NCI-H1105 (cell line): ENCODE measurements around the gene NEO1.
A peak's percentile ranks its signal among the peaks of the same experiment; 100 is the strongest.

Source experiments
- DNase-seq: peaks from one replicate; lab custom pipeline; 2025; lab: John Stamatoyannopoulos, UW

The NEO1 gene

GRCh38 chr15:73078722-73079121 is 26.5 kb downstream of the NEO1 start:
- DNase-seq: no peak

GRCh38 chr15:73079565-73079964 is 27.3 kb downstream of the NEO1 start:
- no peak for DNase-seq

- DNase-seq: peak; percentile 59
Observed at GRCh38 chr15:73081321-73081958, 29.2 kb downstream of the NEO1 start.

- no peak for DNase-seq
Observed at GRCh38 chr15:73082812-73083211, 30.5 kb downstream of the NEO1 start.

GRCh38 chr15:73087098-73087497 is 34.8 kb downstream of the NEO1 start:
- DNase-seq: no peak

GRCh38 chr15:73105064-73105463 is 52.8 kb downstream of the NEO1 start:
- no peak for DNase-seq

- no peak for DNase-seq
Observed at GRCh38 chr15:73108676-73109075, 56.4 kb downstream of the NEO1 start.

GRCh38 chr15:73109765-73110164 is 57.5 kb downstream of the NEO1 start:
- no peak for DNase-seq

- no peak for DNase-seq
Observed at GRCh38 chr15:73110201-73110600, 57.9 kb downstream of the NEO1 start.

GRCh38 chr15:73114064-73114463 is 61.8 kb downstream of the NEO1 start:
- DNase-seq: no peak

- DNase-seq: no peak
Observed at GRCh38 chr15:73116164-73116563, 63.9 kb downstream of the NEO1 start.

GRCh38 chr15:73118055-73118454 is 65.8 kb downstream of the NEO1 start:
- DNase-seq: no peak

GRCh38 chr15:73119478-73119877 is 67.2 kb downstream of the NEO1 start:
- DNase-seq: no peak

- DNase-seq: no peak
Observed at GRCh38 chr15:73120269-73120668, 68.0 kb downstream of the NEO1 start.

GRCh38 chr15:73125219-73125618 is 73.0 kb downstream of the NEO1 start:
- no peak for DNase-seq

- peak; percentile 20 for DNase-seq
Observed at GRCh38 chr15:73127302-73127936, 75.2 kb downstream of the NEO1 start.

GRCh38 chr15:73130830-73131229 is 78.6 kb downstream of the NEO1 start:
- DNase-seq: no peak

- no peak for DNase-seq
Observed at GRCh38 chr15:73134196-73134595, 81.9 kb downstream of the NEO1 start.

- DNase-seq: no peak
Observed at GRCh38 chr15:73139041-73139743, 86.9 kb downstream of the NEO1 start.

- no peak for DNase-seq
Observed at GRCh38 chr15:73139744-73140553, 87.7 kb downstream of the NEO1 start.

GRCh38 chr15:73141216-73141900 is 89.1 kb downstream of the NEO1 start:
- no peak for DNase-seq
